HCT116 (cell line): ENCODE measurements around the gene UGP2. TPM values are rescaled to one million over a fixed set of nuclear protein-coding genes. Genes with fewer than 3 reads are reported as not detected.

ENCODE experiments used
- ATAC-seq: fragments of 200-7000 bp; cut with Tn5 transposase; 2 replicates; pipeline ENCODE4 v1.9.1; 2020; ENCODE audit warnings: mild to moderate bottlenecking, moderate library complexity
- BruUV-seq: library from RNA; stranded (reverse); fragments of 400-500 nt; replicated peaks from 2 replicates; lab custom pipeline; 2021; lab: Mats Ljungman, UMichigan
- CTCF ChIA-PET: fragments of 300-600 bp; sonication (Branson Sonifier 250); formaldehyde crosslinking; loops from one replicate; lab custom pipeline; 2021; ENCODE audit warnings: antibody characterized with exemption; lab: Charles Lee
- POLR2A ChIA-PET: fragments of 300-600, 350-600 bp; sonication (Branson Sonifier 250); formaldehyde crosslinking; loops from one replicate; lab custom pipeline; 2021; ENCODE audit warnings: antibody characterized with exemption; lab: Charles Lee
- RAD21 ChIA-PET, 2 experiments: fragments of 300-600 bp; sonication (Branson Sonifier 250); formaldehyde crosslinking; loops; one replicate each; lab custom pipeline; 2023; ENCODE audit warnings: low total read pairs in 2 of 2; ENCODE audit not compliant: uncharacterized antibody in 2 of 2, unreplicated experiment in 2 of 2, low non-redundant PET in 1 of 2; lab: Charles Lee
- DNase-seq: peaks from one replicate; pipeline ENCODE4 v3.0.0-alpha.2; 2010; ENCODE audit warnings: low read depth, low spot score
- H2AFZ ChIP-seq: fragments of 200-600 bp; shearing (Covaris generic), sonication (generic); 2 replicates; pipeline ENCODE4 v1.6.1; 2017; ENCODE audit warnings: low read depth, mixed run types, mixed read lengths, antibody characterized with exemption, low read length; ENCODE audit not compliant: poor library complexity, severe bottlenecking
- H3K27ac ChIP-seq: 2 replicates; pipeline ENCODE4 v1.5.1; 2012; ENCODE audit warnings: low read depth, low read length
- H3K27me3 ChIP-seq: fragments of 200-600 bp; sonication (generic); 2 replicates; pipeline ENCODE4 v1.6.1; 2016; ENCODE audit warnings: mixed run types, low read length, mixed read lengths; ENCODE audit not compliant: insufficient read depth
- H3K36me3 ChIP-seq, 2 experiments: fragments of 200-500 bp in 1 of 2; fragments of 200-600 bp in 1 of 2; sonication (Bioruptor generic) in 1 of 2; sonication (generic) in 1 of 2; 2 replicates each; pipeline versions ENCODE4 v1.5.1 to v1.6.1; 2014 to 2016; ENCODE audit warnings: low read length in 2 of 2, inconsistent platforms in 1 of 2, mixed read lengths in 1 of 2, mixed run types in 1 of 2; ENCODE audit not compliant: insufficient read depth in 2 of 2, control insufficient read depth in 1 of 2
- H3K4me1 ChIP-seq, 2 experiments: fragments of 200-600 bp in 1 of 2; sonication (generic) in 1 of 2; 2 replicates each; pipeline versions ENCODE4 v1.5.1 to v1.6.1; 2012 to 2017; ENCODE audit warnings: low read length in 2 of 2, inconsistent platforms in 1 of 2, mild to moderate bottlenecking in 1 of 2, mixed read lengths in 1 of 2, mixed run types in 1 of 2, moderate library complexity in 1 of 2; ENCODE audit not compliant: insufficient read depth in 2 of 2, control insufficient read depth in 1 of 2
- H3K4me2 ChIP-seq: fragments of 200-600 bp; sonication (generic); 2 replicates; pipeline ENCODE4 v1.6.1; 2017; ENCODE audit warnings: mixed run types, low read length, mixed read lengths
- H3K4me3 ChIP-seq, 2 experiments: fragments of 200-600 bp in 1 of 2; sonication (generic) in 1 of 2; replicated peaks in 1 of 2; 2 replicates each; pipeline ENCODE4 v1.5.1; 2011 to 2016; ENCODE audit warnings: low read length in 2 of 2, control low read depth in 1 of 2, low read depth in 1 of 2, mild to moderate bottlenecking in 1 of 2, mixed read lengths in 1 of 2, mixed run types in 1 of 2
- H3K79me2 ChIP-seq: fragments of 200-600 bp; sonication (generic); 2 replicates; pipeline ENCODE4 v1.6.1; 2017; ENCODE audit warnings: mild to moderate bottlenecking, mixed run types, low read length, moderate library complexity, mixed read lengths; ENCODE audit not compliant: insufficient read depth
- H3K9ac ChIP-seq: fragments of 200-600 bp; sonication (generic); 2 replicates; pipeline ENCODE4 v1.6.1; 2016; ENCODE audit warnings: low read length, mixed read lengths
- H3K9me2 ChIP-seq: fragments of 200-600 bp; sonication (generic), shearing (Covaris generic); 2 replicates; pipeline ENCODE4 v1.6.1; 2017; ENCODE audit warnings: mixed run types, mild to moderate bottlenecking, moderate library complexity; ENCODE audit not compliant: insufficient read depth
- H3K9me3 ChIP-seq, 2 experiments: fragments of 200-500 bp in 1 of 2; fragments of 200-600 bp in 1 of 2; sonication (Bioruptor generic) in 1 of 2; sonication (generic) in 1 of 2; 2 replicates each; pipeline ENCODE4 v1.6.1; 2014 to 2017; ENCODE audit warnings: low read length in 2 of 2, mixed read lengths in 2 of 2, inconsistent platforms in 1 of 2, low read depth in 1 of 2, mild to moderate bottlenecking in 1 of 2, mixed run types in 1 of 2, moderate library complexity in 1 of 2; ENCODE audit not compliant: control insufficient read depth in 1 of 2, insufficient read depth in 1 of 2
- H4K20me1 ChIP-seq: fragments of 200-600 bp; sonication (generic), shearing (Covaris generic); 2 replicates; pipeline ENCODE4 v1.6.1; 2017; ENCODE audit warnings: mixed run types, mild to moderate bottlenecking, moderate library complexity; ENCODE audit not compliant: insufficient read depth
- CBX3 ChIP-seq: IDR thresholded peaks from 2 replicates; pipeline ENCODE4 v1.6.1; 2012; ENCODE audit warnings: low read depth
- EZH2 ChIP-seq: fragments of 200-600 bp; sonication (generic); IDR thresholded peaks from 2 replicates; pipeline ENCODE4 v1.6.1; 2017; ENCODE audit warnings: antibody characterized with exemption, mixed run types
- FOSL1 ChIP-seq: IDR thresholded peaks from 2 replicates; pipeline ENCODE4 v1.6.1; 2012; ENCODE audit warnings: low read depth
- JUND ChIP-seq: IDR thresholded peaks from 2 replicates; pipeline ENCODE4 v1.6.1; 2012
- POLR2A ChIP-seq: IDR thresholded peaks from 2 replicates; pipeline ENCODE4 v1.7.0; 2011; ENCODE audit warnings: borderline replicate concordance; ENCODE audit not compliant: insufficient read depth, insufficient read length; ENCODE audit errors: extremely low read depth
- POLR2AphosphoS5 ChIP-seq: IDR thresholded peaks from 2 replicates; pipeline ENCODE4 v1.6.1; 2011; ENCODE audit warnings: mild to moderate bottlenecking, low read depth, low read length, moderate library complexity
- SP1 ChIP-seq: IDR thresholded peaks from 2 replicates; pipeline ENCODE4 v1.6.1; 2012; ENCODE audit warnings: low read depth
- TCF7L2 ChIP-seq: IDR thresholded peaks from 2 replicates; pipeline ENCODE4 v1.7.0; 2011; ENCODE audit warnings: borderline replicate concordance, inconsistent platforms; ENCODE audit not compliant: insufficient read depth, insufficient read length; ENCODE audit errors: extremely low read depth
- intact Hi-C: fragments of 100-400 bp; cut with micrococcal nuclease; formaldehyde crosslinking; loops from 2 replicates; pipeline ENCODE4 v1.10.0; 2022
- total RNA-seq: library from RNA; stranded (reverse); gene quantifications from one replicate; pipeline ENCODE4 v1.2.1, GENCODE V29; 2021; ENCODE audit not compliant: unreplicated experiment
- TF ChIP-seq, protein P1 (sequence below): IDR thresholded peaks from 2 replicates; pipeline ENCODE4 v1.6.1; 2011; ENCODE audit warnings: mild to moderate bottlenecking, low read length, moderate library complexity; ENCODE audit not compliant: insufficient replicate concordance; ENCODE audit errors: extremely low read depth
- TF ChIP-seq, protein P2 (sequence below): IDR thresholded peaks from 2 replicates; pipeline ENCODE4 v1.6.1; 2012

UGP2 gene
- total RNA-seq, 1 experiment from 2014 or later = 57.1 TPM

DNA sequence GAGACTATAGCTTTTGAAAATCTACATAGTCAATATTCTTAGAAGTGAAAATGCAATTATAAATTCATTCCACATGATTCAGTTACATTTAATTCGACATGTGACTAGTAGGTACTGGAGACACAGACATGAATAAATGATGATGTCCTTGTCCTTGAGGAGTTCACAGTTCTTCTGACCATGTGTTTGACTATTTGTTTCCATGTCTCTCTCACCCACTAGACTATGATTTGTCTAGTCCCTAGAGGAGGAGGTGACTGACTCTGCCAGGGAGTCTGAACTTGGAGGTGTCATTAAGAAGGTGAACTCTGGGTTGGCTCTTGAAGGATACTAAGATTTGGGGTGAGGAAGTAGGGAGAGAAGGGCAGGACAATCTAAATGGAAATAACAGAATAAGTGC is 20.7 kb upstream of the UGP2 start:
- H3K4me1 ChIP-seq = no peaks in the 10 kb centered on the region
- no peak overlapping the region for H3K27ac ChIP-seq
- no peaks in the 10 kb centered on the region for H3K9me2 ChIP-seq
- H3K36me3 ChIP-seq = no peaks in the 10 kb centered on the region
- no peaks in the 10 kb centered on the region for H3K79me2 ChIP-seq
- CTCF ChIA-PET = no interaction called here
- no peak overlapping the region for H3K4me3 ChIP-seq
- RAD21 ChIA-PET = no interaction called here
- POLR2A ChIA-PET = no interaction called here
- intact Hi-C loops = no loop called here
- H3K27me3 ChIP-seq = no peaks in the 10 kb centered on the region
- TF ChIP-seq, protein P1, sequence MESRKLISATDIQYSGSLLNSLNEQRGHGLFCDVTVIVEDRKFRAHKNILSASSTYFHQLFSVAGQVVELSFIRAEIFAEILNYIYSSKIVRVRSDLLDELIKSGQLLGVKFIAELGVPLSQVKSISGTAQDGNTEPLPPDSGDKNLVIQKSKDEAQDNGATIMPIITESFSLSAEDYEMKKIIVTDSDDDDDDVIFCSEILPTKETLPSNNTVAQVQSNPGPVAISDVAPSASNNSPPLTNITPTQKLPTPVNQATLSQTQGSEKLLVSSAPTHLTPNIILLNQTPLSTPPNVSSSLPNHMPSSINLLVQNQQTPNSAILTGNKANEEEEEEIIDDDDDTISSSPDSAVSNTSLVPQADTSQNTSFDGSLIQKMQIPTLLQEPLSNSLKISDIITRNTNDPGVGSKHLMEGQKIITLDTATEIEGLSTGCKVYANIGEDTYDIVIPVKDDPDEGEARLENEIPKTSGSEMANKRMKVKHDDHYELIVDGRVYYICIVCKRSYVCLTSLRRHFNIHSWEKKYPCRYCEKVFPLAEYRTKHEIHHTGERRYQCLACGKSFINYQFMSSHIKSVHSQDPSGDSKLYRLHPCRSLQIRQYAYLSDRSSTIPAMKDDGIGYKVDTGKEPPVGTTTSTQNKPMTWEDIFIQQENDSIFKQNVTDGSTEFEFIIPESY = no peak
- TF ChIP-seq EZH2 (no peak), FOSL1 (no peak), TCF7L2 (no peak), CBX3 (no peak), POLR2A (no peak), SP1 (no peak)
- TF ChIP-seq, protein P2, sequence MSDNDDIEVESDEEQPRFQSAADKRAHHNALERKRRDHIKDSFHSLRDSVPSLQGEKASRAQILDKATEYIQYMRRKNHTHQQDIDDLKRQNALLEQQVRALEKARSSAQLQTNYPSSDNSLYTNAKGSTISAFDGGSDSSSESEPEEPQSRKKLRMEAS = no peak
- no peak overlapping the region for H2AFZ ChIP-seq
- BruUV-seq = no TSS peak
- no peak for DNase-seq
- H3K9me3 ChIP-seq = no peaks in the 10 kb centered on the region
- H4K20me1 ChIP-seq = no peaks in the 10 kb centered on the region
- ATAC-seq = no peak
- no peak overlapping the region for H3K9ac ChIP-seq
- no peak overlapping the region for H3K4me2 ChIP-seq

DNA sequence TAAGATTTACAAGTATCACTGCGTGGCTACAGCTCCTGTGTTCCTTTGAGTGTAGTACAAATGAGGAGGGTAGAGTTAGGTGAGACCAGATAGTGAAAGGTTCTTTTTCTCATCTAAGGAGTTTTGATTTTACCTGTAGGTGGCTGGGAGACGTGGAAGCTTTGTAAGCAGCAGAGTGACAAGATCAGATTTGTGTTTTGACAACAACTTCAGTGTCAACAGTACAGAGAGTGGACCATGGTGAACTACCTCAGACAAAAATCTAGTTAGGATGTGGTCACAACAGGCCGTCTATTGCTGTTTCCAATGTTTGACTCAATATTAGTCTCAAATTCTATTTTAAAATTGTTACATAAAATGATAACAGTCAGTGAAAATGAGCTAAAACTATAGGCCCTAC is 20.3 kb upstream of the UGP2 start:
- intact Hi-C loops = no loop called here
- DNase-seq (no peak), ATAC-seq (no peak)
- H2AFZ ChIP-seq = no peak overlapping the region
- BruUV-seq = no TSS peak
- H3K4me1 ChIP-seq = no peaks in the 10 kb centered on the region
- RAD21 ChIA-PET = no interaction called here
- POLR2A ChIA-PET = no interaction called here
- CTCF ChIA-PET = no interaction called here
- H3K9ac ChIP-seq = no peak overlapping the region
- no peaks in the 10 kb centered on the region for H3K79me2 ChIP-seq
- H3K4me2 ChIP-seq = no peak overlapping the region
- H3K27me3 ChIP-seq = no peaks in the 10 kb centered on the region
- no peak overlapping the region for H3K4me3 ChIP-seq
- H3K9me2 ChIP-seq = no peaks in the 10 kb centered on the region
- no peaks in the 10 kb centered on the region for H3K9me3 ChIP-seq
- no peaks in the 10 kb centered on the region for H3K36me3 ChIP-seq
- no peaks in the 10 kb centered on the region for H4K20me1 ChIP-seq
- TF ChIP-seq TCF7L2 (no peak), POLR2AphosphoS5 (no peak), JUND (no peak)
- TF ChIP-seq, all 23 proteins: peak for 0
- no peak overlapping the region for H3K27ac ChIP-seq
